ENCODE measurements around the gene SMARCA4. TPM values are rescaled to one million over a fixed set of nuclear protein-coding genes. Genes with fewer than 3 reads are reported as not detected.
"Not testable (repeated sequence)": the region's sequence is repeated elsewhere in the genome, so short reads cannot be mapped to it uniquely, and the experiment has no call there.

SMARCA4 gene
- total RNA-seq, 1 donor from 2014 or later, result 77.8 TPM

GRCh38 chr19:10968527-10969135 is 7.8 kb downstream of the SMARCA4 start:
- intact Hi-C loops (cut with DNase I), result no loop called here
- DNase-seq (ENCODE audit: low spot score) (no peak), ATAC-seq (no peak)

GRCh38 chr19:10971107-10971726 is 10.4 kb downstream of the SMARCA4 start:
- ATAC-seq, result no peak
- no peak for DNase-seq (ENCODE audit: low spot score)
- intact Hi-C loops (cut with DNase I), result no loop called here

GRCh38 chr19:10975374-10976130 is 14.7 kb downstream of the SMARCA4 start:
- intact Hi-C loops (cut with DNase I), result no loop called here
- peak; percentile 87 for ATAC-seq
- no peak for DNase-seq (ENCODE audit: low spot score)

- intact Hi-C loops (cut with DNase I), result no loop called here
- peak; percentile 58 for ATAC-seq
- DNase-seq (ENCODE audit: low spot score), result no peak
These were observed 15.5 kb downstream of the SMARCA4 start for GRCh38 chr19:10976131-10976892.

- intact Hi-C loops (cut with DNase I), result no loop called here
- ATAC-seq (no peak), DNase-seq (ENCODE audit: low spot score) (no peak)
These were observed 16.9 kb downstream of the SMARCA4 start for GRCh38 chr19:10977742-10978092.

GRCh38 chr19:10979951-10980381 is 19.1 kb downstream of the SMARCA4 start:
- intact Hi-C loops (cut with DNase I), result no loop called here
- ATAC-seq (no peak), DNase-seq (ENCODE audit: low spot score) (no peak)

GRCh38 chr19:10981252-10981895 is 20.5 kb downstream of the SMARCA4 start:
- intact Hi-C loops (cut with DNase I), result no loop called here
- ATAC-seq (no peak), DNase-seq (ENCODE audit: low spot score) (no peak)

- ATAC-seq (peak; percentile 35), DNase-seq (ENCODE audit: low spot score) (no peak)
- intact Hi-C loops (cut with DNase I), result no loop called here
These were observed 22.2 kb downstream of the SMARCA4 start for GRCh38 chr19:10983026-10983425.

GRCh38 chr19:10984166-10984735 is 23.4 kb downstream of the SMARCA4 start:
- intact Hi-C loops (cut with DNase I), result no loop called here

GRCh38 chr19:10985502-10985901 is 24.7 kb downstream of the SMARCA4 start:
- DNase-seq (ENCODE audit: low spot score) (no peak), ATAC-seq (no peak)
- intact Hi-C loops (cut with DNase I), result no loop called here

More at GRCh38 chr19:10984166-10984735, 23.4 kb downstream of the SMARCA4 start:
- DNase-seq (ENCODE audit: low spot score) (no peak), ATAC-seq (peak; percentile 29)

GRCh38 chr19:10986301-10987127 is 25.7 kb downstream of the SMARCA4 start:
- DNase-seq (ENCODE audit: low spot score) (no peak), ATAC-seq (no peak)
- intact Hi-C loops (cut with DNase I), result no loop called here

GRCh38 chr19:10987571-10988297 is 26.9 kb downstream of the SMARCA4 start:
- DNase-seq (ENCODE audit: low spot score) (no peak), ATAC-seq (no peak)
- intact Hi-C loops (cut with DNase I), result no loop called here

GRCh38 chr19:10988380-10988779 is 27.6 kb downstream of the SMARCA4 start:
- ATAC-seq (no peak), DNase-seq (ENCODE audit: low spot score) (no peak)
- intact Hi-C loops (cut with DNase I), result no loop called here

GRCh38 chr19:10988921-10989320 is 28.1 kb downstream of the SMARCA4 start:
- intact Hi-C loops (cut with DNase I), result no loop called here
- no peak for ATAC-seq
- DNase-seq (ENCODE audit: low spot score), result no peak

GRCh38 chr19:10991076-10991475 is 30.2 kb downstream of the SMARCA4 start:
- intact Hi-C loops (cut with DNase I), result no loop called here
- DNase-seq (ENCODE audit: low spot score) (no peak), ATAC-seq (no peak)

GRCh38 chr19:10991521-10992081 is 30.8 kb downstream of the SMARCA4 start:
- DNase-seq (ENCODE audit: low spot score) (no peak), ATAC-seq (no peak)
- intact Hi-C loops (cut with DNase I), result no loop called here

- ATAC-seq; intact Hi-C loops (cut with DNase I): not testable (repeated sequence)
These were observed 31.3 kb downstream of the SMARCA4 start for GRCh38 chr19:10992174-10992573.

More at GRCh38 chr19:10992174-10992573, 31.3 kb downstream of the SMARCA4 start:
- DNase-seq (ENCODE audit: low spot score), result not testable (repeated sequence)

All from sciatic nerve (tissue), 2 donors.